Measurements from ENCODE around the gene RNF222.
"Not testable (repeated sequence)": the region's sequence is repeated elsewhere in the genome, so short reads cannot be mapped to it uniquely, and the experiment has no call there.

The RNF222 gene

GRCh38 chr17:8350339-8350738 is 47.3 kb downstream of the RNF222 start:
- FAIRE-seq (no peak), DNase-seq (ENCODE audit: insufficient read length, low spot score) (no peak)

- FAIRE-seq; DNase-seq (ENCODE audit: insufficient read length, low spot score): not testable (repeated sequence)
Measured at GRCh38 chr17:8347001-8347400, 50.6 kb downstream of the RNF222 start.

- FAIRE-seq (no peak), DNase-seq (ENCODE audit: insufficient read length, low spot score) (no peak)
Measured at GRCh38 chr17:8345951-8346665, 51.5 kb downstream of the RNF222 start.

- FAIRE-seq (no peak), DNase-seq (ENCODE audit: insufficient read length, low spot score) (no peak)
Measured at GRCh38 chr17:8345052-8345690, 52.5 kb downstream of the RNF222 start.

GRCh38 chr17:8341456-8341855 is 56.2 kb downstream of the RNF222 start:
- no peak for FAIRE-seq

More at GRCh38 chr17:8341456-8341855, 56.2 kb downstream of the RNF222 start:
- DNase-seq (ENCODE audit: insufficient read length, low spot score): no peak
